ENCODE data around the gene ACTL7B.

Gene ACTL7B

DNA sequence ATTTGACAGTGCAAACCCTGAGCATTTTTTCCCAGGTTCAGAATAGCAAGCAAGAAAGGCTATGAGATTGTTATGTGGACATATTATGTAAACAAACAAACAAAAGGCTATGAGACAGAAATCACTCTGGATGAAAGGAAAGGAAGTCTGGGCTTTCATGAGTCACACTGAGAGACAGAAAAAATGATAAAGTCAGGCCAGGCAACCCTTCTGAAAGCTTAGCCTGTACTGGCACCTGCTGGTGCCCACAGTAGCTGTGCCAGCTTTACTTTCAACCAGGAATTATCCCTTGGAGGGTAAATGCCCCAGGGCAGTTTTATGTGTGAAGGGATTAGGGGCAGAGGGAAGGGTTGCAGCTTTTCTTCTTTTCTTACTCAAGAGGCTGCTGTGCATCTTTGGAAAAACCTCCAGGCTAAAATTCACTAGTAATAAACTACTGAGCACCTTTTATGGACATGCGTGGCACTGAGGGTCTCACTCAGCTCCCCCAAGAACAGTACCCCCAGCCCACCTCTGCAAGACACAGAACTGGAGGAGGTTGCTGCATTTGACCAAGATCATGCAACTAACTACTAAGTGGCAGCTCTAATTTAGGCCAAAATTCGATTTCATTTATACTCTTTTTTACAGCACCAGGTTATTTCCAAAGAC, 41.7 kb downstream of the ACTL7B start:
- TF ChIP-seq, protein P1, sequence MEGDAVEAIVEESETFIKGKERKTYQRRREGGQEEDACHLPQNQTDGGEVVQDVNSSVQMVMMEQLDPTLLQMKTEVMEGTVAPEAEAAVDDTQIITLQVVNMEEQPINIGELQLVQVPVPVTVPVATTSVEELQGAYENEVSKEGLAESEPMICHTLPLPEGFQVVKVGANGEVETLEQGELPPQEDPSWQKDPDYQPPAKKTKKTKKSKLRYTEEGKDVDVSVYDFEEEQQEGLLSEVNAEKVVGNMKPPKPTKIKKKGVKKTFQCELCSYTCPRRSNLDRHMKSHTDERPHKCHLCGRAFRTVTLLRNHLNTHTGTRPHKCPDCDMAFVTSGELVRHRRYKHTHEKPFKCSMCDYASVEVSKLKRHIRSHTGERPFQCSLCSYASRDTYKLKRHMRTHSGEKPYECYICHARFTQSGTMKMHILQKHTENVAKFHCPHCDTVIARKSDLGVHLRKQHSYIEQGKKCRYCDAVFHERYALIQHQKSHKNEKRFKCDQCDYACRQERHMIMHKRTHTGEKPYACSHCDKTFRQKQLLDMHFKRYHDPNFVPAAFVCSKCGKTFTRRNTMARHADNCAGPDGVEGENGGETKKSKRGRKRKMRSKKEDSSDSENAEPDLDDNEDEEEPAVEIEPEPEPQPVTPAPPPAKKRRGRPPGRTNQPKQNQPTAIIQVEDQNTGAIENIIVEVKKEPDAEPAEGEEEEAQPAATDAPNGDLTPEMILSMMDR (IDR thresholded peaks at IDR 0.05; ENCODE audit: control extremely low read depth, extremely low read depth, low read depth, missing control alignments): no peak
- POLR2A ChIA-PET: no interaction called here
- no peak for DNase-seq (ENCODE audit: extremely low spot score)
- CTCF ChIA-PET: interaction anchor here (1.3 kb wide), 1 partner anchor 12 kb away, joined by 6 read pairs; no protein-coding TSS in a partner anchor

DNA sequence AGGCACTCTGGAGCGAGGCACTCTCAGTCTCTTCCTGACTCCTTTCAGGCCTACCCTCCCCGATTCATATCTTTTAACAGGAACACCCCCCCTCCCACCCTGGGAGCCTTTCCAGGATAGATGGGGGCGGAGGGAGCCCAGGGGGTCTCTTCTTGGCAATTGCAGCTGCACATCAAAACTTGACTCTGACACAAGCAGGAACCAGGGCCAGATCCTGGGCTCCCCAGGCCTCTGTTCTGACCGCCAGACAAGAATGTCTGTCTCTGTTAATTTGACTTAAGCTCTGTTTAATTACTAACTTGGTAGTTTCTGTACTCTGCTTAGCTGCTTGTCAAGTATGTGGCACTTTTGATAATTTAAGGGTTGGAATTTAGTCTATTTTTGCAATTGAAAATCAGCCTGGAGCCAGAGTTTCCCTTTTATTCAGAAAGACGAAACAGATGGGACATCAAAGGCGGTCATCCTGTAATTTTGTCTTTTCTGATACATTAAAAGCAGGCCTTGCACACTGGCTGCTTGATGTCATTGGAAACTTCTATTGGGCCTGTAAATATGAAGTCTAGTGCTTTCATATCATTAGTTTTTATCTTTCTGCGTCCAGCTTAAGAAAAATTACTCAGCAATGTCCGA, 43.3 kb downstream of the ACTL7B start:
- ChIA-PET POLR2A (no interaction called here), CTCF (interaction anchor here (1.0 to 1.2 kb wide), 2 partner anchors 18 to 87 kb away, joined by 3 read pairs; no protein-coding TSS in a partner anchor)
- TF ChIP-seq, protein P1 (IDR thresholded peaks at IDR 0.05; ENCODE audit: control extremely low read depth, extremely low read depth, low read depth, missing control alignments): no peak
- no peak for DNase-seq (ENCODE audit: extremely low spot score)

DNA sequence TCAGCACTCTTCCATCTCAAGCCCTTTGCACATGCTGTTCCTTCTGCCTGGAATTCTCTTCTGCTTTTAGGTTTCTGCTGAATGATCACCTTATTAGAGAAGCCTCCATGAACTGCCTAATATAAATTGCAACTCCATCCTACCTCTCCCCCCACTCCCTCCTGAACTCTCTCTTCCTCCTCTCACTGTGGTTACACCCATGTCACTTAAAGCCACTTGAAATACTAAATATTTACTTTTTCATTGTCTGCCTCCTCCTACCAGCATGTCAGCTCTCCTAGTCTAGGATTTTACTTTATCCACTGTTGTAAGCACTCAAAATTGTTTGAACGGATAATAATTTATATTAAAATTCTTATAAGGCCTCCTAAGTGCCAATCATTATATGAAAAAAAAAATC, 43.8 kb downstream of the ACTL7B start:
- DNase-seq (ENCODE audit: extremely low spot score): no peak
- CTCF ChIA-PET: interaction anchor here (1.0 to 1.2 kb wide), 2 partner anchors 19 to 88 kb away, joined by 3 read pairs; no protein-coding TSS in a partner anchor
- POLR2A ChIA-PET: no interaction called here
- TF ChIP-seq, protein P1 (IDR thresholded peaks at IDR 0.05; ENCODE audit: control extremely low read depth, extremely low read depth, low read depth, missing control alignments): no peak

DNA sequence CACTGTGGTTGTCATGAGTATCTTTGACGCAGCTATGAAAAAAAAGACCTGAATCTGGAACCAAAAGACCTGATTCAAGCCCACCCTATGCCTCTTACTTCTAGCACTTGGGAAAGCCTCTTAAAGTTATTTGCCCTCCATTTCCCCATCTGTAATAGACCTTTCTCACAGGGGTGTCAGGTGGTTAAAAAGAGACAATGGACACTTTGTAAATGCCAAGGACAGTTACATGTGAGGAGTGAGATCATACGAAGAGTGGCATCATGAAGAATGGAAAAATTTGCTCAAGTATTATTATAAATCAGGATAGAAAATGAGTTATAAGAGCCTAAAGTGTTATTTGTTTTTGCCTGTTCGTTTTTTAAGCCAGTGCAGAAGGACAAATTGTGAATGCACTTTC, 46.5 kb downstream of the ACTL7B start:
- TF ChIP-seq, protein P1 (IDR thresholded peaks at IDR 0.05; ENCODE audit: control extremely low read depth, extremely low read depth, low read depth, missing control alignments): no peak
- POLR2A ChIA-PET: no interaction called here
- DNase-seq (ENCODE audit: extremely low spot score): no peak
- CTCF ChIA-PET: no interaction called here

All from GM10248 (cell line).